HG03097 (cell line): ENCODE data around the gene OPTC.
"Not testable (repeated sequence)": the region's sequence is repeated elsewhere in the genome, so short reads cannot be mapped to it uniquely, and the experiment has no call there.

ENCODE experiments used
- ATAC-seq: cut with Tn5 transposase; IDR thresholded peaks from one replicate; pipeline ENCODE4 v1.9.1; 2021; ENCODE audit not compliant: unreplicated experiment, low FRiP score

Gene OPTC

GRCh38 chr1:203493901-203494300, at the start of gene OPTC:
Gene OPTC (plus strand): TSS chr1:203494153. CDS start chr1:203496006, 1,853 bp downstream.
- no peak for ATAC-seq

- no peak for ATAC-seq
Observed at GRCh38 chr1:203444171-203444576, 49.8 kb upstream of the OPTC start.

GRCh38 chr1:203447151-203447550, 46.8 kb upstream of the OPTC start:
- no peak for ATAC-seq

GRCh38 chr1:203447598-203447997, 46.4 kb upstream of the OPTC start:
- not testable (repeated sequence) for ATAC-seq

GRCh38 chr1:203448521-203449061, 45.4 kb upstream of the OPTC start:
- ATAC-seq = no peak

GRCh38 chr1:203450001-203450400, 44.0 kb upstream of the OPTC start:
- ATAC-seq = no peak

- ATAC-seq = no peak
Observed at GRCh38 chr1:203450479-203451149, 43.3 kb upstream of the OPTC start.

GRCh38 chr1:203451836-203452784, 41.8 kb upstream of the OPTC start:
- ATAC-seq = no peak

GRCh38 chr1:203453016-203453415, 40.9 kb upstream of the OPTC start:
- ATAC-seq = no peak

GRCh38 chr1:203453616-203454015, 40.3 kb upstream of the OPTC start:
- no peak for ATAC-seq

- ATAC-seq = no peak
Observed at GRCh38 chr1:203454986-203455471, 38.9 kb upstream of the OPTC start.

- no peak for ATAC-seq
Observed at GRCh38 chr1:203455706-203456105, 38.2 kb upstream of the OPTC start.

GRCh38 chr1:203456577-203456976, 37.4 kb upstream of the OPTC start:
- no peak for ATAC-seq

- no peak for ATAC-seq
Observed at GRCh38 chr1:203458078-203458477, 35.9 kb upstream of the OPTC start.

GRCh38 chr1:203459671-203460201, 34.2 kb upstream of the OPTC start:
- no peak for ATAC-seq

- no peak for ATAC-seq
Observed at GRCh38 chr1:203461717-203462116, 32.2 kb upstream of the OPTC start.

- ATAC-seq = no peak
Observed at GRCh38 chr1:203462143-203462542, 31.8 kb upstream of the OPTC start.

GRCh38 chr1:203462878-203463277, 31.1 kb upstream of the OPTC start:
- ATAC-seq = no peak

- ATAC-seq = no peak
Observed at GRCh38 chr1:203463469-203464062, 30.4 kb upstream of the OPTC start.

- ATAC-seq = no peak
Observed at GRCh38 chr1:203464226-203464625, 29.7 kb upstream of the OPTC start.

- ATAC-seq = no peak
Observed at GRCh38 chr1:203464743-203465142, 29.2 kb upstream of the OPTC start.
